K562 (cell line): ENCODE results near the gene MTHFR. TPM values are rescaled to one million over a fixed set of nuclear protein-coding genes. Genes with fewer than 3 reads are reported as not detected.

ENCODE experiments used
- BRF1 ChIP-seq: IDR thresholded peaks from 3 replicates; pipeline ENCODE4 v1.6.1; 2011; ENCODE audit warnings: borderline replicate concordance, mild to moderate bottlenecking; ENCODE audit not compliant: insufficient read length; ENCODE audit errors: extremely low read depth
- CREBBP ChIP-seq: IDR thresholded peaks from one replicate; pipeline ENCODE4 v1.6.1; 2012; ENCODE audit warnings: low read depth, mild to moderate bottlenecking, control low read depth, inconsistent platforms, low read length
- DDX20 ChIP-seq: fragments of 450-650 bp; IDR thresholded peaks from 2 replicates; pipeline ENCODE4 v1.6.1; 2016; ENCODE audit warnings: missing genetic modification characterization, low read depth, mild to moderate bottlenecking, missing compliant biosample characterization, moderate library complexity
- ELF4 ChIP-seq: fragments of 450-650 bp; formaldehyde crosslinking; IDR thresholded peaks from 2 replicates; pipeline ENCODE4 v1.4.0; 2022; ENCODE audit warnings: missing genetic modification characterization
- EZH2 ChIP-seq: IDR thresholded peaks from 2 replicates; pipeline ENCODE4 v1.6.1; 2012; ENCODE audit warnings: low read depth, mild to moderate bottlenecking, inconsistent platforms, low read length, borderline replicate concordance
- GTF2F1 ChIP-seq: IDR thresholded peaks from 2 replicates; pipeline ENCODE4 v1.6.1; 2011; ENCODE audit warnings: low read depth, low read length, improper control_type of control experiment
- HLTF ChIP-seq: fragments of 450-650 bp; IDR thresholded peaks from 2 replicates; pipeline ENCODE4 v1.6.1; 2016
- HMGN3 ChIP-seq: IDR thresholded peaks from 2 replicates; pipeline ENCODE4 v1.6.1; 2011; ENCODE audit warnings: borderline replicate concordance, low read depth, mild to moderate bottlenecking, mixed read lengths, low read length; ENCODE audit not compliant: insufficient read length; ENCODE audit errors: extremely low read depth
- ILF3 ChIP-seq: fragments of 450-650 bp; IDR thresholded peaks from 2 replicates; pipeline ENCODE4 v1.6.1; 2018; ENCODE audit warnings: antibody characterized with exemption, mild to moderate bottlenecking, moderate library complexity, borderline replicate concordance
- LCOR ChIP-seq: sonication (generic); formaldehyde crosslinking; IDR thresholded peaks from 2 replicates; pipeline ENCODE4 v1.8.0; 2022; ENCODE audit warnings: mild to moderate bottlenecking, missing genetic modification reagents
- MAFK ChIP-seq: IDR thresholded peaks from 2 replicates; pipeline ENCODE4 v1.6.1; 2011; ENCODE audit warnings: low read length, improper control_type of control experiment
- MAZ ChIP-seq, 2 experiments: fragments of 450-650 bp in 1 of 2; sonication (generic) in 1 of 2; formaldehyde crosslinking; IDR thresholded peaks in 1 of 2; conservative IDR thresholded peaks in 1 of 2; 2 replicates each; pipeline versions ENCODE4 v1.4.0 to v1.5.0; 2020; ENCODE audit warnings: mild to moderate bottlenecking in 1 of 2, missing genetic modification reagents in 1 of 2
- MCM3 ChIP-seq: fragments of 450-650 bp; IDR thresholded peaks from 2 replicates; pipeline ENCODE4 v1.6.1; 2016
- POLR3A ChIP-seq: IDR thresholded peaks from 2 replicates; pipeline ENCODE4 v1.6.1; 2011; ENCODE audit warnings: borderline replicate concordance, mild to moderate bottlenecking, moderate library complexity; ENCODE audit not compliant: insufficient read length, insufficient read depth; ENCODE audit errors: extremely low read depth
- RHOXF2B ChIP-seq: fragments of 250-450 bp; sonication (Bioruptor Pico); conservative IDR thresholded peaks from 2 replicates; pipeline ENCODE4 v1.5.1; 2021
- RUNX1 ChIP-seq: sonication (generic); IDR thresholded peaks from 2 replicates; pipeline ENCODE4 v1.6.1; 2016; ENCODE audit warnings: antibody characterized with exemption, low read depth
- SFPQ ChIP-seq: fragments of 200-400 bp; formaldehyde crosslinking; IDR thresholded peaks from 2 replicates; pipeline ENCODE4 v1.6.1; 2017; ENCODE audit warnings: mild to moderate bottlenecking, low read depth, low read length, moderate library complexity
- SMARCE1 ChIP-seq: fragments of 450-650 bp; IDR thresholded peaks from 2 replicates; pipeline ENCODE4 v1.7.1; 2016; ENCODE audit warnings: mild to moderate bottlenecking
- THRB ChIP-seq: fragments of 450-650 bp; formaldehyde crosslinking; conservative IDR thresholded peaks from 2 replicates; pipeline ENCODE4 v1.4.0; 2022; ENCODE audit warnings: mild to moderate bottlenecking, missing genetic modification characterization
- ZBTB2 ChIP-seq: fragments of 450-650 bp; IDR thresholded peaks from 2 replicates; pipeline ENCODE4 v1.6.1; 2016; ENCODE audit warnings: antibody characterized with exemption
- ZNF507 ChIP-seq: conservative IDR thresholded peaks from 2 replicates; pipeline ENCODE4 v1.6.1; 2017; ENCODE audit warnings: missing genetic modification characterization, missing compliant biosample characterization
- ZNF551 ChIP-seq: fragments of 250-450 bp; sonication (Bioruptor Pico); IDR thresholded peaks from 2 replicates; pipeline ENCODE4 v1.5.0; 2021; ENCODE audit warnings: mild to moderate bottlenecking, moderate library complexity
- polyA plus RNA-seq, 8 experiments: library from polyadenylated mRNA; depleted of rRNA in 4 of 8; stranded (reverse) in 5 of 8; unstranded in 3 of 8; fragments of >200 nt; fragmentation: Nextera tagmentation in 2 of 8; fragmentation: Illumina TruSeq in 1 of 8; extraction: Ambion mirVana in 2 of 8; extraction: Trizol in 1 of 8; gene quantifications; 2 replicates each; pipeline versions ENCODE4 v1.2.1 to v1.2.3, GENCODE V29; 2011 to 2014; ENCODE audit warnings: inconsistent platforms in 1 of 8, missing spikeins in 1 of 8
- total RNA-seq, 7 experiments: library from RNA; depleted of rRNA in 6 of 7; stranded (reverse); fragments of >200 nt in 6 of 7; fragmentation: Illumina TruSeq in 2 of 7; extraction: Trizol in 2 of 7; gene quantifications; 2 replicates each; pipeline versions ENCODE4 v1.2.1 to v1.2.3, GENCODE V29; 2011 to 2021; ENCODE audit warnings: low replicate concordance in 1 of 7

MTHFR gene
- total and polyA plus RNA-seq, 9 of the 15 experiments (the other 6 are each of a cell fraction or from before 2014, with no cell fraction given): 5.0 to 104 (median 62.6) TPM

- TF ChIP-seq DDX20 (tag): no peak
- no peak for TF ChIP-seq MCM3
- peak; percentile 29 for TF ChIP-seq HMGN3
- no peak for TF ChIP-seq ZNF551 (CRISPR knock-in tag)
- no peak; the same call in 1 of the 2 replicates for TF ChIP-seq MAFK
- TF ChIP-seq SFPQ: no peak
- TF ChIP-seq THRB (CRISPR knock-in tag): no peak; the same call in 1 of the 2 replicates
- TF ChIP-seq LCOR (CRISPR knock-in tag): no peak
- 0 out of 2 replicates have a peak, but pooled peaks have one; percentile 37 for TF ChIP-seq RHOXF2B (CRISPR knock-in tag)
- no peak for TF ChIP-seq CREBBP
- TF ChIP-seq GTF2F1: no peak
- TF ChIP-seq ELF4: peak; percentile 73
- 0 out of 2 replicates have a peak, but pooled peaks have one; percentile 25 for TF ChIP-seq ZBTB2
- TF ChIP-seq ILF3: no peak
- TF ChIP-seq EZH2: no peak
- TF ChIP-seq ZNF507: no peak
- no peak for TF ChIP-seq POLR3A
- no peak for TF ChIP-seq RUNX1
- TF ChIP-seq MAZ (CRISPR knock-in tag; conservative IDR thresholded peaks at IDR 0.05 in 1 of 2, IDR thresholded peaks at IDR 0.05 in 1 of 2): peak; percentile 92 to 93
- TF ChIP-seq SMARCE1: no peak
- TF ChIP-seq BRF1: no peak
- no peak for TF ChIP-seq HLTF
These were observed 2.5 kb downstream of the MTHFR start (continued) for GRCh38 chr1:11802973-11803885.
